Heart left ventricle (tissue), 16 donors: ENCODE results near the gene FARP1. TPM values are rescaled to one million over a fixed set of nuclear protein-coding genes. Genes with fewer than 3 reads are reported as not detected.

ENCODE experiments used
- ATAC-seq, 4 donors: fragments of 200-7000 bp; cut with Tn5 transposase; one replicate each; pipeline ENCODE4 v1.9.1; 2020 to 2022; ENCODE audit warnings: moderate library complexity in 4 of 4, mild to moderate bottlenecking in 3 of 4, moderate number of reproducible peaks in 1 of 4
- DNase-seq, 5 donors: peaks; one replicate each; pipeline ENCODE4 v3.0.0-alpha.2; 2020
- H3K27ac ChIP-seq, 12 donors: fragments of 200-600 bp; sonication (generic) in 4 of 12; one replicate each; pipeline versions ENCODE4 v1.5.0 to v1.8.0; 2016 to 2022; ENCODE audit warnings: mild to moderate bottlenecking in 2 of 12
- H3K27me3 ChIP-seq, 9 donors: fragments of 200-600 bp; sonication (generic) in 2 of 9; one replicate each; pipeline versions ENCODE4 v1.5.1 to v1.8.0; 2016 to 2022; ENCODE audit warnings: mild to moderate bottlenecking in 3 of 9
- H3K36me3 ChIP-seq, 9 donors: fragments of 200-600 bp; sonication (generic) in 2 of 9; one replicate each; pipeline versions ENCODE4 v1.5.0 to v1.8.0; 2018 to 2022; ENCODE audit warnings: mild to moderate bottlenecking in 2 of 9
- H3K4me1 ChIP-seq, 12 donors: fragments of 200-600 bp; sonication (generic) in 4 of 12; one replicate each; pipeline versions ENCODE4 v1.5.0 to v1.8.0; 2016 to 2022; ENCODE audit warnings: mild to moderate bottlenecking in 3 of 12
- H3K4me3 ChIP-seq, 12 donors: fragments of 200-600 bp; sonication (generic) in 4 of 12; one replicate each; pipeline versions ENCODE4 v1.5.0 to v1.8.0; 2017 to 2022; ENCODE audit warnings: mild to moderate bottlenecking in 9 of 12, moderate library complexity in 4 of 12
- H3K9me3 ChIP-seq, 12 donors: fragments of 200-600 bp; sonication (generic) in 4 of 12; one replicate each; pipeline versions ENCODE4 v1.5.0 to v1.8.0; 2016 to 2022; ENCODE audit warnings: mild to moderate bottlenecking in 1 of 12
- CTCF ChIP-seq, 12 donors: fragments of 200-600 bp; sonication (generic) in 4 of 12; IDR thresholded peaks; one replicate each; pipeline versions ENCODE4 v1.5.0 to v1.8.0; 2018 to 2022; ENCODE audit warnings: antibody characterized with exemption in 12 of 12, mild to moderate bottlenecking in 5 of 12
- POLR2A ChIP-seq, 2 donors: fragments of 450-650 bp; IDR thresholded peaks; one replicate each; pipeline ENCODE4 v1.6.1; 2017; ENCODE audit warnings: antibody characterized with exemption in 2 of 2, mild to moderate bottlenecking in 2 of 2, moderate library complexity in 2 of 2
- WGBS, 4 donors: extraction: QIAGEN DNeasy Blood & Tissue Kit in 2 of 4; methylation state at CpG; one replicate each; pipeline versions ENCODE4 v1.1.5 to v1.1.7; 2013 to 2018; 5-methylcytosine and 5-hydroxymethylcytosine counted together
- intact Hi-C, 10 donors: fragments of 100-400 bp; cut with DNase I; formaldehyde crosslinking; loops; one replicate each; pipeline versions ENCODE4 v1.11.1 to v1.14.2; 2022
- polyA plus RNA-seq, 2 donors: library from polyadenylated mRNA; stranded (reverse); fragments of 200-250 nt; gene quantifications; one replicate each; pipeline ENCODE4 v1.2.3, GENCODE V29; 2013
- total RNA-seq, 9 donors: library from RNA; depleted of rRNA in 2 of 9; stranded (reverse); fragments of >200 nt in 2 of 9; fragmentation: NEBNext Ultra II Directional in 3 of 9; extraction: Animal tissue kit (Norgen Biotek cat#: 25700) in 3 of 9; gene quantifications; one replicate each; pipeline versions ENCODE4 v1.1.0 to v1.2.4, GENCODE V29; 2016 to 2023
- donor health status: ischemic (EF 13 %, LVEDD 7.1; RV severe dilation, severe dysfunction).
- donor health status: healthy with polysubstance abuse.
- donor health status: DM: no; HTN: yes; CAD: no.
- donor health status: DM: no; HTN: no; CAD: no.
- donor health status: ischemic (EF 25% LVEDD 6.9; RV normal size, moderate dysfunction).
- donor health status: ischemic (EF 25% LVEDD 5.7; RV mildly dilated, moderate dysfunction).
- donor health status: healthy.
- donor health status: DM: yes; HTN: yes; CAD: no.
- donor health status: ischemic (EF 35%, LVEDD 5.7; RV mildly dilated, moderate dysfunction).
- donor health status: nonischemic (EF 11% LVEDD 7.7; RV severe dilation, severe dysfunction).
- donor health status: DM: yes; HTN: yes; CAD: no.
- donor health status: PGD.
- donor health status: ischemic (EF 29% LVEDD 5.4; RV normal size, mild dysfunction).
- donor health status: nonischemic (EF 23%, LVEDD 6.1; RV moderate dilation, normal function).

FARP1 gene
- total and polyA plus RNA-seq, 11 donors = 7.7 to 51.8 (median 22.3) TPM

- no peaks in the 10 kb centered on the region for H3K36me3 ChIP-seq
- H3K9me3 ChIP-seq = no peaks in the 10 kb centered on the region
- no peak for TF ChIP-seq POLR2A (IDR thresholded peaks at IDR 0.05)
- TF ChIP-seq CTCF (IDR thresholded peaks at IDR 0.05) = no peak
- H3K4me3 ChIP-seq = no peak overlapping the region
- H3K27ac ChIP-seq = no peak overlapping the region
- DNase-seq = no peak
- no peak for ATAC-seq
- intact Hi-C loops = no loop called here
- H3K27me3 ChIP-seq = no peaks in the 10 kb centered on the region
- peaks cover 0 to 16% (median 8%) of the 10 kb centered on the region in 12 donors for H3K4me1 ChIP-seq
- WGBS, 4 donors = 82 to 97% (median 95%) methylated on average over 3 of the region's 3 CpGs
Measured at GRCh38 chr13:98317573-98318171, 174.8 kb downstream of the FARP1 start.

DNA sequence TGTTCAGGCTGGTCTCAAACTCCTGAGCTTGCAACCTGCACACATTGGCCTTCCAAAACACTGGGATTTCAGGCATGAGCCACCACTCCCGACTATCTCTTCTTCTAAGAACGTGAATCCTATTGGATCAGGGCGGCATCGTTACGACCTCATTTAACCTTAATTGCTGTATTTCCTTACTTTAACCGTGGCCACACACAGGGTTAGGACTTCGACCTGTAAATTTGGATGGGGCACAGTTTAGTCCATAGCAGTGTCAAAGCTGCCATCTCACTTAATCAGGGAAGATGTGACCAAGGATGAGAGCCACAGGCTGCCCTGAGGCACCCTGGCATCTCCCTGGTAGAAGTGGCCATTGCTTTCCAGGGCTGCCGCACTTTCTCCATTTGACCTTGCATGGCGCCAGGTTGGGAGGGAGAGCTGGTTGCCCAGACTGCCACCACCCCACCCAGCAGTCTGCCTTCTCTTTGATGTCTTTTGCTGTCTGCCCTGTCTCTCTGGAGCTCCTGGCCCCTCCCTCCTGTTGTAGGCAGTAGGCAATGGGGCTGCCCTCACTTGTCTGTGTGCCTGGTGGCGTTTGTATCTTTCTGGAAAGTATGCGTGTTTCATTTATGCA lies 175.5 kb downstream of the FARP1 start:
- Histone ChIP-seq H3K4me3 (no peak overlapping the region), H3K27ac (no peak overlapping the region), H3K36me3 (no peaks in the 10 kb centered on the region), H3K9me3 (no peaks in the 10 kb centered on the region), H3K4me1 (peaks cover 0 to 21% (median 8%) of the 10 kb centered on the region in 12 donors), H3K27me3 (no peaks in the 10 kb centered on the region)
- ATAC-seq (no peak), DNase-seq (no peak)
- no peak for TF ChIP-seq POLR2A (IDR thresholded peaks at IDR 0.05)
- TF ChIP-seq CTCF (IDR thresholded peaks at IDR 0.05) = no peak
- intact Hi-C loops = no loop called here
- 94 to 99% (median 98%) methylated on average over 11 of the region's 11 CpGs for WGBS, 4 donors

DNA sequence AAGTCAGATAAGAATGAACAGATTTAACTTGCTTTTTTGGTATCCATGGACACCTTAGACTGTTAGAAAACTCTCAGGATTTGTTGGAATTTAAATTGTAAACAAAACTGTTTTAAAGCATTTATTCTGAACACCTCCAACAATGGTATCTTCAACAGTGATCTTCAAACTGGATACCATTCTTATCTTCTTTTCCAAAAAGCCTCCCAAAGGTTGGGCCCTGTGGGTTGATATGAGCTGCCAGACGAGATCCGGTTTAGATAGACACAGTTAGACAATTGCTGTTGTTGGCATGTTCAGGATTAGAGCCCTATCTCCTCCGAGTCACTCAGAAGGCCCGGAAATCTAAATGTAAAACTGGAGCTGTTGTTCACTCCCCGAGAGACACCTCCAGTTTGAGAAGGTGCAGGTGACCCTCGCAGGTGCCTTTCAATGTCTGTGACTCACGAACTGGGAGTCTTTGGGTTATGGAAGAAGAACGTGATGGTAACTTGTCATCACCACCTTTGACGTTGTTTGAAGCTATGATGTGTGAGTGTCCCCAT lies 177.7 kb downstream of the FARP1 start:
- WGBS, 4 donors = 93 to 97% (median 95%) methylated on average over 9 of the region's 9 CpGs
- Histone ChIP-seq H3K27ac (no peak overlapping the region), H3K9me3 (no peaks in the 10 kb centered on the region), H3K27me3 (no peaks in the 10 kb centered on the region), H3K36me3 (no peaks in the 10 kb centered on the region), H3K4me1 (peaks cover 0 to 25% (median 10%) of the 10 kb centered on the region in 12 donors), H3K4me3 (no peak overlapping the region)
- ATAC-seq (no peak), DNase-seq (no peak)
- intact Hi-C loops = no loop called here
- TF ChIP-seq POLR2A (IDR thresholded peaks at IDR 0.05) = no peak
- TF ChIP-seq CTCF (IDR thresholded peaks at IDR 0.05) = no peak

- Histone ChIP-seq H3K27me3 (no peaks in the 10 kb centered on the region), H3K4me3 (no peak overlapping the region), H3K36me3 (no peaks in the 10 kb centered on the region), H3K27ac (no peak overlapping the region), H3K4me1 (peaks cover 0 to 20% (median 6%) of the 10 kb centered on the region in 12 donors), H3K9me3 (no peaks in the 10 kb centered on the region)
- 96 to 100% (median 98%) methylated on average over 2 of the region's 2 CpGs for WGBS, 4 donors
- TF ChIP-seq CTCF (IDR thresholded peaks at IDR 0.05) = no peak
- no peak for TF ChIP-seq POLR2A (IDR thresholded peaks at IDR 0.05)
- ATAC-seq (no peak), DNase-seq (no peak)
- intact Hi-C loops = no loop called here
Measured at GRCh38 chr13:98321395-98321794, 178.5 kb downstream of the FARP1 start.
